H1 (cell line): Measurements from ENCODE around the gene KCNE3. TPM values are rescaled to one million over a fixed set of nuclear protein-coding genes. Genes with fewer than 3 reads are reported as not detected.

Source experiments
- CTCF ChIA-PET: fragments of 300-600 bp; sonication (Branson Sonifier 250); formaldehyde crosslinking; loops from one replicate; lab custom pipeline; 2021; ENCODE audit not compliant: partially characterized antibody; lab: Charles Lee
- POLR2A ChIA-PET: fragments of 300-600 bp; sonication (Branson Sonifier 250); formaldehyde crosslinking; loops from one replicate; lab custom pipeline; 2021; ENCODE audit warnings: inconsistent platforms; ENCODE audit not compliant: partially characterized antibody; lab: Charles Lee
- DNase-seq, 2 experiments: peaks; one replicate each; pipeline versions ENCODE4 v3.0.0 to v3.0.0-alpha.2; 2010 to 2022; ENCODE audit warnings: low spot score in 2 of 2, low read depth in 1 of 2, mixed read lengths in 1 of 2
- FAIRE-seq: peaks from 2 replicates; lab custom pipeline; 2011; peaks lifted over from hg19 to GRCh38; lab: Jason Lieb, UNC
- H2AFZ ChIP-seq: 2 replicates; pipeline ENCODE4 v1.8.1; 2012; ENCODE audit warnings: low read length, inconsistent platforms
- H2AK5ac ChIP-seq: 2 replicates; pipeline ENCODE4 v1.6.1; 2013; ENCODE audit warnings: low read depth, low read length
- H2BK120ac ChIP-seq: replicated peaks from 2 replicates; pipeline ENCODE3; 2013; ENCODE audit warnings: low read depth, low read length, inconsistent platforms
- H2BK12ac ChIP-seq: 2 replicates; pipeline ENCODE4 v1.6.1; 2013; ENCODE audit warnings: low read depth, low read length
- H2BK15ac ChIP-seq: 2 replicates; pipeline ENCODE4 v1.6.1; 2013; ENCODE audit warnings: low read length
- H2BK20ac ChIP-seq: 2 replicates; pipeline ENCODE4 v1.6.1; 2013; ENCODE audit warnings: low read length
- H2BK5ac ChIP-seq: 2 replicates; pipeline ENCODE4 v1.6.1; 2013; ENCODE audit warnings: low read depth, low read length
- H3K14ac ChIP-seq: 2 replicates; pipeline ENCODE4 v1.6.1; 2013; ENCODE audit warnings: inconsistent platforms; ENCODE audit not compliant: insufficient read length
- H3K18ac ChIP-seq: 2 replicates; pipeline ENCODE4 v1.6.1; 2013; ENCODE audit warnings: low read length; ENCODE audit errors: extremely low read depth
- H3K23ac ChIP-seq: 2 replicates; pipeline ENCODE4 v1.6.1; 2013; ENCODE audit warnings: inconsistent platforms; ENCODE audit not compliant: insufficient read length
- H3K23me2 ChIP-seq: 2 replicates; pipeline ENCODE4 v1.6.1; 2013; ENCODE audit warnings: low read depth, low read length
- H3K27ac ChIP-seq: 2 replicates; pipeline ENCODE4 v1.6.1; 2011; ENCODE audit warnings: low read depth, low read length, inconsistent platforms
- H3K27me3 ChIP-seq, 4 experiments: replicated peaks in 1 of 4; 1 replicate in 1 of 4; 2 replicates in 3 of 4; pipeline versions ENCODE4 v1.6.1 to v1.8.1; 2011 to 2013; ENCODE audit warnings: low read length in 3 of 4, mild to moderate bottlenecking in 3 of 4, inconsistent platforms in 2 of 4, mixed read lengths in 2 of 4, moderate library complexity in 1 of 4; ENCODE audit not compliant: control insufficient read depth in 3 of 4, insufficient read depth in 3 of 4; ENCODE audit errors: extremely low read depth in 1 of 4
- H3K36me3 ChIP-seq, 4 experiments: 2 replicates each; pipeline versions ENCODE4 v1.6.1 to v1.8.1; 2011 to 2013; ENCODE audit warnings: mild to moderate bottlenecking in 4 of 4, low read length in 3 of 4, moderate library complexity in 2 of 4, control low read depth in 1 of 4, inconsistent platforms in 1 of 4; ENCODE audit not compliant: insufficient read depth in 4 of 4, control insufficient read depth in 2 of 4
- H3K4ac ChIP-seq: replicated peaks from 2 replicates; pipeline ENCODE3; 2013; ENCODE audit warnings: low read length, low read depth, mixed read lengths, inconsistent platforms; ENCODE audit not compliant: insufficient read length
- H3K4me1 ChIP-seq, 4 experiments: replicated peaks in 1 of 4; 1 replicate in 1 of 4; 2 replicates in 3 of 4; pipeline versions ENCODE4 v1.6.1 to v1.8.1; 2011 to 2013; ENCODE audit warnings: low read length in 3 of 4, inconsistent platforms in 2 of 4, mixed read lengths in 1 of 4; ENCODE audit not compliant: insufficient read depth in 4 of 4, control insufficient read depth in 3 of 4
- H3K4me2 ChIP-seq, 2 experiments: 2 replicates each; pipeline versions ENCODE4 v1.6.1 to v1.8.1; 2011 to 2013; ENCODE audit warnings: low read depth in 2 of 2, low read length in 2 of 2, control low read depth in 1 of 2, inconsistent platforms in 1 of 2, mild to moderate bottlenecking in 1 of 2; ENCODE audit not compliant: insufficient read depth in 1 of 2
- H3K4me3 ChIP-seq, 4 experiments: fragments of 200-600, 300-600 bp in 1 of 4; sonication (generic), shearing (Covaris generic), sonication (Bioruptor Twin) in 1 of 4; 2 replicates each; pipeline versions ENCODE4 v1.5.1 to v1.8.1; 2011 to 2016; ENCODE audit warnings: low read length in 4 of 4, low read depth in 3 of 4, control low read depth in 2 of 4, inconsistent platforms in 2 of 4, mild to moderate bottlenecking in 2 of 4, mixed read lengths in 1 of 4, moderate library complexity in 1 of 4; ENCODE audit not compliant: insufficient read depth in 2 of 4; ENCODE audit errors: extremely low read depth in 1 of 4
- H3K56ac ChIP-seq: replicated peaks from 2 replicates; pipeline ENCODE3; 2013; ENCODE audit warnings: low read depth, mild to moderate bottlenecking, mixed read lengths, low read length, inconsistent platforms; ENCODE audit not compliant: insufficient read length
- H3K79me1 ChIP-seq: 2 replicates; pipeline ENCODE4 v1.6.1; 2013; ENCODE audit warnings: low read depth, low read length, control low read depth
- H3K79me2 ChIP-seq, 2 experiments: 2 replicates each; pipeline versions ENCODE4 v1.6.1 to v1.8.1; 2012 to 2013; ENCODE audit warnings: low read length in 2 of 2, mild to moderate bottlenecking in 2 of 2, inconsistent platforms in 1 of 2; ENCODE audit not compliant: insufficient read depth in 2 of 2, control insufficient read depth in 1 of 2
- H3K9ac ChIP-seq, 4 experiments: replicated peaks in 1 of 4; 1 replicate in 1 of 4; 2 replicates in 3 of 4; pipeline versions ENCODE4 v1.6.1 to v1.8.1; 2011 to 2013; ENCODE audit warnings: low read depth in 3 of 4, low read length in 3 of 4, control low read depth in 2 of 4, mild to moderate bottlenecking in 2 of 4, moderate library complexity in 2 of 4, inconsistent platforms in 1 of 4; ENCODE audit errors: extremely low read depth in 1 of 4
- H3K9me3 ChIP-seq, 2 experiments: 2 replicates each; pipeline versions ENCODE4 v1.6.1 to v1.8.1; 2012 to 2013; ENCODE audit warnings: mild to moderate bottlenecking in 2 of 2, moderate library complexity in 2 of 2, control low read depth in 1 of 2, inconsistent platforms in 1 of 2, low read depth in 1 of 2, low read length in 1 of 2, mixed read lengths in 1 of 2; ENCODE audit not compliant: insufficient read depth in 2 of 2
- H4K20me1 ChIP-seq, 2 experiments: replicated peaks in 1 of 2; 2 replicates each; pipeline versions ENCODE3 to v1.8.1; 2011 to 2013; ENCODE audit warnings: inconsistent platforms in 2 of 2, low read length in 2 of 2, mild to moderate bottlenecking in 1 of 2; ENCODE audit not compliant: insufficient read depth in 2 of 2, control insufficient read depth in 1 of 2
- H4K5ac ChIP-seq: 2 replicates; pipeline ENCODE4 v1.6.1; 2013; ENCODE audit warnings: low read length, low read depth, mixed read lengths, inconsistent platforms; ENCODE audit not compliant: insufficient read length
- H4K8ac ChIP-seq: 2 replicates; pipeline ENCODE4 v1.8.0; 2013; ENCODE audit warnings: mild to moderate bottlenecking, moderate library complexity, low read length, inconsistent platforms; ENCODE audit not compliant: insufficient read depth; ENCODE audit errors: extremely low read depth
- H4K91ac ChIP-seq: replicated peaks from 2 replicates; pipeline ENCODE3; 2013; ENCODE audit warnings: low read length, mixed read lengths, inconsistent platforms; ENCODE audit not compliant: insufficient read length
- BRCA1 ChIP-seq: IDR thresholded peaks from 2 replicates; pipeline ENCODE4 v1.6.1; 2012; ENCODE audit warnings: low read depth, low read length, improper control_type of control experiment
- CBX5 ChIP-seq: fragments of 300-800, 300-1000 bp; sonication (generic); IDR thresholded peaks from 2 replicates; pipeline ENCODE4 v1.7.1; 2016; ENCODE audit warnings: antibody characterized with exemption, low read length, low read depth
- KDM5A ChIP-seq: fragments of 200-600 bp; IDR thresholded peaks from 2 replicates; pipeline ENCODE4 v1.7.1; 2012; ENCODE audit warnings: mild to moderate bottlenecking, low read length, inconsistent platforms, mixed read lengths
- SIRT6 ChIP-seq: IDR thresholded peaks from one replicate; pipeline ENCODE4 v1.7.1; 2012; ENCODE audit warnings: low read length, inconsistent platforms
- SIX5 ChIP-seq: IDR thresholded peaks from 2 replicates; pipeline ENCODE4 v1.6.1; 2011; ENCODE audit warnings: mild to moderate bottlenecking, low read depth, low read length
- SP4 ChIP-seq: IDR thresholded peaks from 2 replicates; pipeline ENCODE4 v1.6.1; 2012; ENCODE audit warnings: low read length, inconsistent platforms
- WGBS, 2 experiments: shearing (Covaris generic) in 1 of 2; methylation state at CpG; one replicate each; pipeline versions ENCODE4 v1.1.6 to v1.1.7; 2013 to 2015; ENCODE audit warnings: low lambda C conversion rate in 2 of 2, mixed read lengths in 2 of 2, inconsistent platforms in 1 of 2, low coverage in 1 of 2, missing lambda C conversion rate in 1 of 2; ENCODE audit not compliant: insufficient replicate concordance in 2 of 2, insufficient coverage in 1 of 2, insufficient read length in 1 of 2; ENCODE audit errors: extremely low coverage in 1 of 2, missing lambda C conversion rate in 1 of 2; 5-methylcytosine and 5-hydroxymethylcytosine counted together
- polyA plus RNA-seq, 7 experiments: library from polyadenylated mRNA; depleted of rRNA in 3 of 7; stranded (reverse) in 5 of 7; unstranded in 2 of 7; fragments of >200 nt in 5 of 7; fragments of 200-250 nt in 2 of 7; gene quantifications; 1 replicate in 5 of 7; 2 replicates in 1 of 7; 4 replicates in 1 of 7; pipeline versions ENCODE4 v1.2.1 to v1.2.3, GENCODE V29; 2011 to 2013; ENCODE audit warnings: missing spikeins in 2 of 7, mixed read lengths in 2 of 7
- total RNA-seq: library from RNA; stranded (reverse); fragmentation: NEBNext Ultra II Directional; extraction: Animal tissue kit (Norgen Biotek cat#: 25700); gene quantifications from 2 replicates; pipeline ENCODE4 v1.2.1, GENCODE V29; 2021

KCNE3 gene
- total and polyA plus RNA-seq, 2 of the 8 experiments (the other 6 are each of a cell fraction or from before 2014, with no cell fraction given): 1.9 to 3.5 TPM

DNA sequence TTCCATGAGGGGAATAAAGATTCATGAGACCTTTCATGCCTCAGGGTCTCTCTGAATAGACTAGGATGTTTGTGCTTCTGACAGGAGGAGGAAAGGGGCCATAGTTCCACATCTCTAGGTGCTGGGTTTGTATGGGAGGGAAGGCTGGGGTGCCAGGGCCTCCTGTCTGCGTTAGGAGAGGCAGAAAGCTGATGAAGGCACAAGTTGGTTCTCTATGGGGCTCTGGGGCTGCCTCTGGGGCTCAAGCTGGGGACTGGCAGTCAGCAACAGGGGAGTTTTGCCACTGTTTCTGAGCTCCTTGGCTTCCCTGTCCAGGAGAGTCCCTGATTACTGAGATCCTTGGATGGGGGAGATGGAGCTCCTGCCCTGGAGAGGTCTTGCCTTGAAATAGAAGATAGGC, 4.1 kb downstream of the KCNE3 start:
- Histone ChIP-seq H3K4ac (no peak overlapping the region), H3K36me3 (no peaks in the 10 kb centered on the region), H3K23me2 (no peaks in the 10 kb centered on the region; the same call in 1 of the 2 replicates), H3K9me3 (no peaks in the 10 kb centered on the region), H2BK5ac (no peak overlapping the region), H3K27me3 (peaks cover 0 to 5% (median 0%) of the 10 kb centered on the region in 4 experiments; a peak in 3 of 7 replicates), H3K4me1 (peaks cover 4 to 16% (median 11%) of the 10 kb centered on the region in 4 experiments), H4K91ac (no peak overlapping the region), H3K23ac (no peak overlapping the region), H2BK120ac (no peak overlapping the region), H3K9ac (no peak overlapping the region), H3K79me2 (no peaks in the 10 kb centered on the region), H3K56ac (no peak overlapping the region), H3K14ac (no peak overlapping the region), H2AFZ (no peak overlapping the region), H2BK15ac (no peak overlapping the region), H3K27ac (no peak overlapping the region), H3K79me1 (no peaks in the 10 kb centered on the region), H4K5ac (no peak overlapping the region), H2AK5ac (no peak overlapping the region), H3K18ac (no peak overlapping the region), H2BK12ac (no peak overlapping the region), H2BK20ac (no peak overlapping the region), H4K20me1 (no peaks in the 10 kb centered on the region), H3K4me2 (no peak overlapping the region), H3K4me3 (no peak overlapping the region), H4K8ac (no peak overlapping the region)
- POLR2A ChIA-PET: interaction anchor here (1.3 kb wide), 1 partner anchor 30 kb away, joined by 5 read pairs; the partner anchor contains the start of gene LIPT2
- DNase-seq (no peak), FAIRE-seq (no peak)
- CTCF ChIA-PET: interaction anchor here (0.9 to 5.3 kb wide), 10 partner anchors 11 to 126 kb away, joined by 3 to 42 read pairs (median 5); no protein-coding TSS in a partner anchor
- no CpG with 5 or more reads among the region's 1 CpG for WGBS, 2 experiments
- TF ChIP-seq KDM5A (no peak), SIX5 (no peak), BRCA1 (no peak), SP4 (no peak), CBX5 (no peak), SIRT6 (no peak)
